IPS-11a (cell line): ENCODE results near the gene CSNK1G2.
A peak's percentile ranks its signal among the peaks of the same experiment; 100 is the strongest.

Experiments used
- H3K4me3 ChIP-seq: one replicate; pipeline ENCODE4 v1.5.1; 2013; ENCODE audit warnings: low read depth, low read length, control low read depth

Gene CSNK1G2

GRCh38 chr19:1917926-1918325 lies 23.0 kb upstream of the CSNK1G2 start:
- H3K4me3 ChIP-seq = no peak overlapping the region

DNA sequence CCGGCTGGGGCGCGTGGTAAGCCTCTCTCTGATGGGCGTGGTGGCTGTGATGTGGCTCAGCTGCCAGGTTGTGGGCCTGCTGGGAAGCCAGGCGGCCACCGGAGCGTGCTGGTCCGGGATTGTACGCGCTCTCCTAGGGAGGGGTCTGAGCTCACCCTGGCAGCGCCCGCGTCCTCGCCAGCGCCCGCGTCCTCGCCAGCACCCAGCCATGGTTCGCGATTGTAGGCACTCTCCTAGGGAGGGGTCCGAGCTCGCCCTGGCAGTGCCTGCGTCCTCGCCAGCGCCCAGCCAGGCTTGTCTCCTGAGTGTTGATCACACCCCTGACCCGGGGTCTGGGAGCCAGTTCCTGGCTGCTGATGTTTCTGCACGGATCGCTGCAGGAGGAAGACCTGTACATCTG lies 22.0 kb upstream of the CSNK1G2 start:
- H3K4me3 ChIP-seq = no peak overlapping the region

GRCh38 chr19:1920644-1921043 lies 20.3 kb upstream of the CSNK1G2 start:
- no peak overlapping the region for H3K4me3 ChIP-seq

- H3K4me3 ChIP-seq = no peak overlapping the region
Measured at GRCh38 chr19:1921326-1921725, 19.6 kb upstream of the CSNK1G2 start.

DNA sequence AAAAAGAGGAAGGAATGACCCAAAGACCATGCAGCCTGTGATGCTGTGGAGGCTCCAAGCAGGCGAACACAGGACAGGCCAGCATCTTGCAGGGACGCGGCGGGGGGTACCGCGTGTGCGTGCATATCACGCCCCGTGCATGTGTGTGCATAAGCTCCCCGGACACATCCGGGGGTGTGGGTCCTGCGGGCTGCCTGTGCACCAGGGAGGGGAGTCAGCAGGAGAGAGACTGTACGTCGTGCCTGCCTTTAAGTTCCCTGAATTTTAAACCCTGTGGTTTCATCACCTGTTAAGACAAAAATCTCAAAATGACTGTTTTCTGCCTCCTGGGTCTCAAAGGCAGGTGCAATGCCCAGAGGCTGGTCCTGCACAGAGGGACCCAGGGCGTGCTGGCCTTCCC lies 19.1 kb upstream of the CSNK1G2 start:
- H3K4me3 ChIP-seq = no peak overlapping the region

DNA sequence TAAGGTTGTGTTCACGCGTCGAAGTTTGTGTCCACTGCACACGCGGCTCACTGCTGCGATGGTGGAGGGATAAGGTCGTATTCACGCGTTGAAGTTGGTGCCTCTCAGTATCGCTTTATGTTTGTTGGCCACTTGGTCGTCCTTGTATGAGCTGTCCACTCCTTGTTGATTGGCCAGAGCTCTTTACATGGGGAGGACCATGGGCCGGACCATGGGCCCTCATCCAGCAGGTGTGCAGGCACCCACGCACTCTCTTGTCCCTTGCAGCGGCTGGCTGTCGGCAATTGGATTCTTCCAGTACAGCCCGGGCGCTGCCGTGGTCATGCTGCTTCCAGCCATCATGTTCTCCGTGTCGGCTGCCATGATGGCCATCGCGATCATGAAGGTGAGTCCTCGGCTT lies 18.2 kb upstream of the CSNK1G2 start:
- H3K4me3 ChIP-seq = no peak overlapping the region

DNA sequence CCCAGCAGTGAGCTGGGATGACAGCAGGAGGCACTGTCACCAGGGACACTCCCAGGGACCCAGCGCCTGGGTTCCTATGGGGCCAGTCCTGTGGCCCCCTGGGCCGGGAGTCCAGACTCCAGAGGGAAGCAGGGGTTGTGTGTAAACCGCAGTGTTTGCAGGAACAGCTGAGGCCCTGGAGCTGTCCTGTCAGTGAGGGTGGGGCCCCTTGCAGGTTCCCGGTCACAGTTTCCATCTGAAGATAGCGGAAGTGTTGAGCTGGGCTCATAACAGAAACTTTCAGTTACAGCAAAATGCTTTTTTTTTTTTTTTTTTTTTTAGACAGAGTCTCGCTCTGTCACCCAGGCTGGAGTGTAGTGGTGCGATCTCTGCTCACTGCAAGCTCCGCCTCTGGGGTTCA lies 17.7 kb upstream of the CSNK1G2 start:
- no peak overlapping the region for H3K4me3 ChIP-seq

GRCh38 chr19:1924320-1924961 lies 16.5 kb upstream of the CSNK1G2 start:
- no peak overlapping the region for H3K4me3 ChIP-seq

DNA sequence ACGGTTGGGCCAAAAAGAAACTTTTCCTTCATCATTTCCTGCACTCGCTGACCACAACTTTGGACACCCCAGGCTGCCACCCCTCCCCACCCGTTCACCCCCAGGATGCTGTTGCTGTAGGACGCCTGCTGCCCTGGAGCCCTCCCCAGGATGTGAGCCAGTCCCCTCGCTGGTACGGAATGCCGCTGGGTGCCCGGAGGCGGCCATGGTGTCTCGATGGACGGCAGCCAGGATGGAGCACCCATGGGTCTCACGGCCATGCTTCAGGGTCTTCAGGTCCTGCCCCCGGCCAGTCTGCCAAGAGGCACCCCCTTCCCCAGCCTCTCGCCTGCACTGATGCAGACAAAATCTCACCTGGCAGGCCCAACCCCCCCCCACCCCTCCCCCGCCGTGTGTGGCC lies 15.4 kb upstream of the CSNK1G2 start:
- no peak overlapping the region for H3K4me3 ChIP-seq

DNA sequence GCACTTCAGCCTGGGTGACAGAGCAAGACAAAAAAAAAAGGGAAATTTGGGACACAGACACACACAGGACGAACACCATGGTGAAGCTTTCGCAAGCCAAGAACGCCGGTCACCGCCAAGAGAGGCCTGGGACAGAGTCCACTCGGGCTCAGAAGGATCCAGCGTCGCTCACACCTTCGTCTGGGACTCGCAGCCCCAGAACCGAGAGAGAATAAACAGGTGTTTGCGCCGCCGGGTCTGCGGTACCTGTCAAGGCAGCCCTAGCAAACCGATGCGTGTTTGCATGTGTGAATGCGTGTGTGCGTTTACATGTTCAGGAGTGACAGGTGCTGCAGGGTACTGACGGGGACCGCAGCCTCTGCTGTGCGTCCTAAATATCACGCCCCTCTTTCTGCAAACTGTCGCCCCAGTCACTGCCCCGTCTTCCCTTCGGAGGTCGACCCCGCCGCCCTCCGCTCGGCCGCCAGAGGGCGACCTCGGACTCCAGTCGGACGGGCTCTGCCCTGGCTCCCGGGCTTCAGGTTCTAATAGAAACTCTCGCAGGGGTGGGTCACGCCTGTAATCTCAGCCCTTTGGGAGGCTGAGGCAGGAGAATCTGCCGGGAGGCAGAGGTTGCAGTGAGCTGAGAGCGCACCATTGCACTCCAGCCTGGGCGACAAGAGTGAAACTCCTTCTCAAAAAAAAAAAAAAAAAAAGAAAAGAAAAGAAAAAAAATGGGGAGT lies 11.8 kb upstream of the CSNK1G2 start:
- no peak overlapping the region for H3K4me3 ChIP-seq

- no peak overlapping the region for H3K4me3 ChIP-seq
Measured at GRCh38 chr19:1931445-1931844, 9.5 kb upstream of the CSNK1G2 start.

DNA sequence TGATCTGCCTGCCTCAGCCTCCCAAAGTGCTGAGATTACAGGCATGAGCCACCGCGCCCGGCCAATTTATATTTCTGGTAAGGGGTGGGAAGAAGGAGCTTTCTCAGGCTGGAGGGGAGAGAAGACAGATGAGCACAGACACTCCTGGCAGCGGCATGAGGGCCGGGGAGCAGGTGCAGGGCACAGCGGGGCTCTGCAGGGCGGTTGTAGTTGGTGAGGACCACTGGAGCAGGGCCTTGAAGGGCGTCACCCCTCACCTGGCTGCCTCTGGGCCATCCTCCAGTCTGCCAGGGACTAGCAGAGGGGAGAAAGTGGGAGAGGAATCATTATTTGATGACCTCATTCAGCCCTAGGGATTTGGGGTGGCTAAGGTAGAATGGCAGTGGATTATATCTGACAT lies 8.6 kb upstream of the CSNK1G2 start:
- H3K4me3 ChIP-seq = no peak overlapping the region

DNA sequence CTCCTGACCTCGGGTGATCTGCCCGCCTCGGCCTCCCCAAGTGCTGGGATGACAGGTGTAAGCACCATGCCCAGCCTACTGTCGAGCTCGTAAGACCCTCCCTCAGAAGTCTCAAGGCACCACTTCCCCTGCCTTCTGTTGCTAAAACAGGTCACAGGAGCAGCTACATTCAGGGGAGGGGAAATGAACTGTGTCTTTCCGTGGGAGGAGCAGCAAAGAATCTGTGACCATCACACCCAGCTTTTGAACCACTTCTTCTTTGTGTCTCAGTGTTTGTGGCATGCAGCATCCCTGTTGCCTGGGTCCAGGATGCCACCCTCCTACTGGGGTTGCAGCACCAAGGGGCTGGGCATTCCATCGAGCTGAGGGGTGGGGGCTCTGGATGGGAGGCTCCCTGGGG lies 7.7 kb upstream of the CSNK1G2 start:
- H3K4me3 ChIP-seq = no peak overlapping the region

DNA sequence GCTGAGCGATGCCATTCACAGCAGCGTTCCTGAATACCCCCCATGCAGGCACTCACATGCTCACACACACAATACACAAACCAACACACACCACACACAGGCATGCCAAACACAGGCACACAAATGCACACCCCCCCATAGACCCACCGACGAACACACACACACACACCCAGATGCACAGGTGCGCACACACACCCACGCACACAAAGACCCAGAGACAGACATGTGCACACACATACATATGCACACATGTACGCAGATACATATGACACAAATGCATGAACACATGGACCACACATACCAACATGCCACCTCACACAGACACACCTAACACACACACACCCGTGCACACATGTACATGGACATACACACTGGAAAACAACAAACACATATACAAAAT lies 7.0 kb upstream of the CSNK1G2 start:
- H3K4me3 ChIP-seq = no peak overlapping the region

DNA sequence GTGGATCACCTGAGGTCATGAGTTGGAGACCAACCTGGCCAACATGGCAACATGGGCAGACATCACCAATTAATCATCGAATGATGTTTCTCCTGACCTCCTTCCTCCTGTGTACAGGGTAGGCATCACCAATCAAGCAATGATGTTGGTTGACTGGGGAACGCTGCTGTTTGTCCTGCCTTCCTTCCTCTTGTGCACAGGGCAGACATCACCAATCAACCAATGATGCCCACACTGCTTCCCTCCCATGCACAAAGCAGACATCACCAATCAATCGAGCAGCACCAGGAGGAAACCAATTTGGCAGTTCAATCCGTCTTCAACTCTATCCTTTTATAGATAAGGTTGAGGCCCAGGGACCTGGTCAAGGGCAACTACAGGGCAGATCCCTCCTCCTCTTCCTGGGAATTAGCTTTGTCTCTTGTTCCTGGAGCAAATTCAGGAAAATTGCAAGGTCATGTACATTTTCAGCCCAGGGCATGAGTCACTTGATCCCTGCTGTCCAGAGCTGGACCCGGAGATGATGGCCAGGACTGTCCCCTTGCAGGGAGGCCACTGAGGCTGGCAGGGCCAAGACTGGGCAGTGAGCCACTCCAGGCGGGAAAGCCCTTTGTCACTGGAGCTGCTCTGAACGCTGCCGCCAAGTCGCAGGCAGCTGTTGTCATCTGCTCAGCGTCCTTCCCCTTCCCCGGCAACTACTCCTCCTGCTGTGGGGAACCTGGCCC lies 5.3 kb upstream of the CSNK1G2 start:
- no peak overlapping the region for H3K4me3 ChIP-seq

- H3K4me3 ChIP-seq = no peak overlapping the region
Measured at GRCh38 chr19:1936430-1936829, 4.5 kb upstream of the CSNK1G2 start.

GRCh38 chr19:1936916-1937610 lies 3.9 kb upstream of the CSNK1G2 start:
- no peak overlapping the region for H3K4me3 ChIP-seq

DNA sequence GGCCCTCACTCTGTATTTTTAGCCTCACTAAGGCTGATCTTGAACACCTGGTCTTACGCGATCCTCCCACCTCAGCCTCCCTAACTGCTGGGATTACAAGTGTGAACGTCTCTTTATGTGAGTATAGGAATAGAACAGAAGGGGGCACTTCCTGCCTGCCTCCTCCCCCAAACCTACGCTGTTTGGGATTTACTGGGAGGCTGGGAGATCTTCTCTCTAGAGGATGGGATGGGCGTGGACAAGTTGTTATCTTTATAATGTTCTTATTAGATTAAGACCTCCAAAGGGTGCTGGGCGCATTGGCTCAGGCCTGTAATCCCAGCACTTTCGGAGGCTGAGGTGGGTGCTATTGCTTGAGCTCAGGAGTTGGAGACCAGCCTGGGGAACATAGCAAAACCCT lies 2.9 kb upstream of the CSNK1G2 start:
- H3K4me3 ChIP-seq = no peak overlapping the region

DNA sequence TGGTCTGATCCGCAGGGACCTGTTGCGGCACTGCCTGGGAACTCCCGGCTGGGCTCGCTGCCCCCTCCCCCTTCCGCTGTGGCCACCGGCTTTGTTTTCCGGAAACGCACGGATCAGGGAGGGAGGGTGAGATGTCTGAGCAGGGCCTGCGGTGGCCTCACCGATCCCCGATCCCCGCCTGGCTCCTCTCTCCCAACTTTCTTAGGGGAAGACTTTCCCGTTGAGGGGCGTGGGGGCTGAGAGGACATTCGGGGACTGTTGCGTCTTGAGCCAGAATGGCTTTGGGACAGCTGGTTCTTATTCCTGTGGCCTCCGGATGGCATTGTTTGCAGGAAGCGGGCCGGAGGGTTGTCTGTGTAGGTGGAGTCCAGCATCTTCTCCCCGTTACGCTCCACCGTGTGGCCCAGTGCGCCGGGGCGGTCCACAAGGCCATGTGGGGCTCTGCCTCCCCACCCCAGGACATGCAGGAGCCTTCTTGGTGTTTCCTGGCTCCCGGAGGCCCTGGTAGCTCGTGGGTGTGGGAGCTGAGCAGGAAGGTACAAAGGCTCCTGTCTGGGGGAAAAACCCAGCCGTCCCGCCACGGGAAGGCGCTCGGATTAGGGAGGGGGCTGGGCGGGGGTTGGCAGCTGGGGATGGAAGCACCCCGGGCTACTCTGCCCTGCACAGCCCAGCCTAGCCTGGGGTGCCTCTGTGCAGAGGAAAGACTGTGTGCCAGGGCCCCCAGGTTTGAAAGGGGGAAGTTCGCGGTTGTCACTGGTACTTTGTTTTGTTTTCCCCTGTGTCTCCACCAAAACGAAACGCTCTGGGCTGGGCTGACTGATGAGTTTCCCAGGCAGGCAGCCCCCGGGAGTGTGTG lies 1.3 kb downstream of the CSNK1G2 start:
- H3K4me3 ChIP-seq = peak overlapping the region; percentile 62

DNA sequence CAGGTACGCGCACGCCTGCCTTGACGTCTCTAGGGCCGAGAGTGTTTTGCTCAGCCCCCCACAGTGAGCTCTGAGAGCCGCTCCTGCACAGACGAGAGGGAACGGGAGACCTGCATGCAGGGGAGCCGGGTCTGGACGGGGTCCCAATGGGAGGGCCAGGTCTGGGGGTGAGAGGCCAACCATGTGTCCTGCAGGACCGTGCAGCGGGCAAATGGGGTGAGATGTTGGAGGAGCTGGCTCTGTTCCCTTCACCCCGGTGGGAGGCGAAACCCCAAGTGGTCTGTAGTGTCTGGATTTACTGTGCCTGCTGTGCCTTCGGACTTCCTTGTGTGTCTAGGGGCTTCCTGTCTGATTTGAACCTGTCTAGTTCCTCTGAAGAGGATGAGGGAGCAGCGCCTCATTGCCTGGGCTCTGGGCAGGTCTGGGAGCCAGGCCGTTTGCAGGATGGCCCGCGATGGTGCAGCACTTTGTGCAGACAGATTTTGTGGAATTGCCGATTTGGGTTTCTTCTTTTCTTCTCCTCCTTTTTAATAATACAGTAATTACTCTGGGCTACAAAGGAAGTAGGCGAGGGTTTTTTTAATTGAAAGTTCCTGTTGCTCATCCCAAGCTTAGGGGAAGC lies 2.1 kb downstream of the CSNK1G2 start:
- H3K4me3 ChIP-seq = peak overlapping the region; percentile 4
